Stomach (tissue), 9 donors: Measurements from ENCODE around the gene PRKCE. TPM values are rescaled to one million over a fixed set of nuclear protein-coding genes. Genes with fewer than 3 reads are reported as not detected.

Source experiments
- DNase-seq, 2 donors: peaks; one replicate each; pipeline versions ENCODE4 v3.0.0 to v3.0.0-alpha.2; 2013 to 2019
- H3K27ac ChIP-seq, 5 donors: fragments of 200-600 bp in 4 of 5; sonication (generic) in 4 of 5; one replicate each; pipeline ENCODE4 v1.5.1; 2013 to 2019; ENCODE audit warnings: mild to moderate bottlenecking in 1 of 5, moderate library complexity in 1 of 5
- H3K27me3 ChIP-seq, 3 donors: fragments of 200-600 bp; sonication (generic); one replicate each; pipeline ENCODE4 v1.5.1; 2017 to 2019; ENCODE audit warnings: mixed run types in 1 of 3
- H3K36me3 ChIP-seq, 4 donors: fragments of 200-600 bp; sonication (generic); 1 replicate in 3 of 4; 2 replicates in 1 of 4; pipeline ENCODE4 v1.5.1; 2016 to 2019
- H3K4me1 ChIP-seq, 4 donors: fragments of 200-600 bp; sonication (generic); one replicate each; pipeline ENCODE4 v1.5.1; 2016 to 2019
- H3K4me3 ChIP-seq, 4 donors: fragments of 200-600 bp; sonication (generic) in 3 of 4; one replicate each; pipeline ENCODE4 v1.5.1; 2016 to 2019; ENCODE audit warnings: mild to moderate bottlenecking in 1 of 4
- H3K9me3 ChIP-seq, 4 donors: fragments of 200-600 bp; sonication (generic); one replicate each; pipeline ENCODE4 v1.5.1; 2016 to 2019
- CTCF ChIP-seq, 7 experiments: fragments of 450-650 bp in 4 of 7; fragments of 200-600 bp in 3 of 7; sonication (generic) in 3 of 7; IDR thresholded peaks; one replicate each; pipeline ENCODE4 v1.5.1; 2016 to 2019; ENCODE audit warnings: antibody characterized with exemption in 7 of 7, control low read depth in 2 of 7, mild to moderate bottlenecking in 1 of 7
- EP300 ChIP-seq: sonication (generic); formaldehyde crosslinking; IDR thresholded peaks from one replicate; pipeline ENCODE4 v1.6.1; 2017; ENCODE audit warnings: antibody characterized with exemption
- POLR2A ChIP-seq, 4 donors: fragments of 450-650 bp; IDR thresholded peaks; one replicate each; pipeline ENCODE4 v1.6.1; 2016; ENCODE audit warnings: antibody characterized with exemption in 4 of 4, control low read depth in 2 of 4, mild to moderate bottlenecking in 1 of 4, moderate library complexity in 1 of 4
- POLR2AphosphoS5 ChIP-seq, 3 donors: sonication (generic); formaldehyde crosslinking; IDR thresholded peaks; one replicate each; pipeline ENCODE4 v1.6.1; 2016; ENCODE audit warnings: antibody characterized with exemption in 3 of 3
- WGBS, 5 donors: extraction: QIAGEN DNeasy Blood & Tissue Kit in 3 of 5; methylation state at CpG; one replicate each; pipeline versions ENCODE4 v1.1.5 to v1.1.7; 2013 to 2018; 5-methylcytosine and 5-hydroxymethylcytosine counted together
- intact Hi-C: fragments of 100-400 bp; cut with DNase I; formaldehyde crosslinking; loops from one replicate; pipeline ENCODE4 v1.15.1; 2023; ENCODE audit warnings: low total_unique reads
- polyA plus RNA-seq, 3 donors: library from polyadenylated mRNA; stranded (reverse); fragments of 200-250 nt; gene quantifications; one replicate each; pipeline ENCODE4 v1.2.3, GENCODE V29; 2013
- total RNA-seq, 5 donors: library from RNA; depleted of rRNA; stranded (reverse); fragments of >200 nt; gene quantifications; one replicate each; pipeline versions ENCODE4 v1.1.0 to v1.2.3, GENCODE V29; 2014 to 2016
- donor health status: healthy with polysubstance abuse.
- donor health status: Bipolar disorder and iron deficiency.
- donor health status: healthy.

PRKCE gene
- total and polyA plus RNA-seq, 8 donors: 2.0 to 92.0 (median 10.0) TPM

GRCh38 chr2:46144133-46144800 lies 492.8 kb downstream of the PRKCE start:
- H3K36me3 ChIP-seq: peaks cover 0 to 34% (median 15%) of the 10 kb centered on the region in 4 donors
- no peak for DNase-seq
- TF ChIP-seq CTCF (IDR thresholded peaks at IDR 0.05) (no peak), POLR2A (IDR thresholded peaks at IDR 0.05) (no peak), POLR2AphosphoS5 (IDR thresholded peaks at IDR 0.05) (no peak), EP300 (no peak)
- H3K27me3 ChIP-seq: no peaks in the 10 kb centered on the region
- peaks cover 12 to 20% (median 14%) of the 10 kb centered on the region in 4 donors for H3K4me1 ChIP-seq
- no peaks in the 10 kb centered on the region for H3K9me3 ChIP-seq
- H3K27ac ChIP-seq: no peak overlapping the region
- no peak overlapping the region for H3K4me3 ChIP-seq
- 85 to 98% (median 94%) methylated on average over 6 of the region's 6 CpGs for WGBS, 5 donors
- intact Hi-C loops: no loop called here

DNA sequence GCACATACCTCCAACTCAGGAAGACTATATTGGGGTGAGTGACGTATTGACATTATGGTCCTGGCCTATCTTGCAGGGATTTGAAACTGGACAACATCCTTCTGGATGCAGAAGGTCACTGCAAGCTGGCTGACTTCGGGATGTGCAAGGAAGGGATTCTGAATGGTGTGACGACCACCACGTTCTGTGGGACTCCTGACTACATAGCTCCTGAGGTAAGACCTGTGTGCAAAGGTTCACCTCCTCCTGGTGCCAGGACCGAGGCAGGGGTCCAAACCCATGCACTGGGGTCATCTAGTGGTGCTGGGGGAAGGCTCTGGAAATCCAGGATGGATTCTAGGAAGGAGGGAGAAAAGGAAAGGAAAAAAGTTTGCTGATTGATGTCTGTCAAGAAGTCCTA lies 493.5 kb downstream of the PRKCE start:
- intact Hi-C loops: no loop called here
- TF ChIP-seq POLR2A (IDR thresholded peaks at IDR 0.05) (no peak), POLR2AphosphoS5 (IDR thresholded peaks at IDR 0.05) (no peak)
- H3K4me1 ChIP-seq: peaks cover 12 to 20% (median 14%) of the 10 kb centered on the region in 4 donors
- H3K9me3 ChIP-seq: no peaks in the 10 kb centered on the region
- DNase-seq: no peak
- H3K36me3 ChIP-seq: peaks cover 0 to 34% (median 15%) of the 10 kb centered on the region in 4 donors
- no peaks in the 10 kb centered on the region for H3K27me3 ChIP-seq
- H3K27ac ChIP-seq: no peak overlapping the region
- H3K4me3 ChIP-seq: no peak overlapping the region
- 87 to 97% (median 93%) methylated on average over 5 of the region's 5 CpGs for WGBS, 5 donors

GRCh38 chr2:46145840-46146239 lies 494.4 kb downstream of the PRKCE start:
- Histone ChIP-seq H3K27ac (no peak overlapping the region), H3K36me3 (peaks cover 0 to 38% (median 15%) of the 10 kb centered on the region in 4 donors), H3K27me3 (no peaks in the 10 kb centered on the region), H3K4me3 (no peak overlapping the region), H3K9me3 (no peaks in the 10 kb centered on the region), H3K4me1 (peaks cover 12 to 16% (median 15%) of the 10 kb centered on the region in 4 donors)
- intact Hi-C loops: no loop called here
- no peak for DNase-seq
- no peak for TF ChIP-seq POLR2AphosphoS5 (IDR thresholded peaks at IDR 0.05)
- no peak for TF ChIP-seq POLR2A (IDR thresholded peaks at IDR 0.05)
- TF ChIP-seq CTCF (IDR thresholded peaks at IDR 0.05): no peak
- TF ChIP-seq EP300: no peak

GRCh38 chr2:46146866-46147502 lies 495.5 kb downstream of the PRKCE start:
- no peaks in the 10 kb centered on the region for H3K27me3 ChIP-seq
- no peaks in the 10 kb centered on the region for H3K9me3 ChIP-seq
- no peak overlapping the region for H3K27ac ChIP-seq
- TF ChIP-seq POLR2AphosphoS5 (IDR thresholded peaks at IDR 0.05) (no peak), EP300 (no peak), CTCF (IDR thresholded peaks at IDR 0.05) (no peak)
- intact Hi-C loops: no loop called here
- H3K36me3 ChIP-seq: peaks cover 0 to 49% (median 24%) of the 10 kb centered on the region in 4 donors
- no peak overlapping the region for H3K4me3 ChIP-seq
- DNase-seq: no peak
- 72 to 89% (median 75%) methylated on average over 4 of the region's 4 CpGs for WGBS, 5 donors
- H3K4me1 ChIP-seq: peaks cover 12 to 15% (median 14%) of the 10 kb centered on the region in 4 donors
